Adrenal gland (tissue), 5 donors: Measurements from ENCODE around the gene ADCY1.

Source experiments
- CTCF ChIP-seq, 6 experiments: fragments of 450-650 bp in 4 of 6; fragments of 200-600 bp in 2 of 6; sonication (generic) in 1 of 6; IDR thresholded peaks; 1 replicate in 5 of 6; 2 replicates in 1 of 6; pipeline versions ENCODE4 v1.5.1 to v1.8.0; 2016 to 2021; ENCODE audit warnings: antibody characterized with exemption in 6 of 6, mild to moderate bottlenecking in 2 of 6, moderate library complexity in 1 of 6
- POLR2A ChIP-seq, 2 donors: fragments of 450-650 bp; IDR thresholded peaks; one replicate each; pipeline ENCODE4 v1.6.1; 2017; ENCODE audit warnings: antibody characterized with exemption in 2 of 2, mild to moderate bottlenecking in 2 of 2, moderate library complexity in 1 of 2
- donor health status: DM: no; HTN: no; CAD: no.

- TF ChIP-seq CTCF (IDR thresholded peaks at IDR 0.05) (no peak), POLR2A (IDR thresholded peaks at IDR 0.05) (no peak)
Observed at GRCh38 chr7:45574416-45574668, 174 bp downstream of the ADCY1 start.
